ENCODE data around the gene MED6. TPM values are rescaled to one million over a fixed set of nuclear protein-coding genes. Genes with fewer than 3 reads are reported as not detected.

The MED6 gene
- total and polyA plus RNA-seq, 2 of the 13 experiments (the other 11 are each of a cell fraction or from before 2014, with no cell fraction given) = 44.8 to 47.8 TPM

GRCh38 chr14:70563417-70563816 lies 37.0 kb downstream of the MED6 start (continued):
- TF ChIP-seq SP4 (CRISPR knock-in tag; IDR thresholded peaks at IDR 0.05) (no peak), PAXIP1 (CRISPR knock-in tag; conservative IDR thresholded peaks at IDR 0.05) (no peak), TBP (CRISPR knock-in tag; IDR thresholded peaks at IDR 0.05) (no peak), POLR2G (IDR thresholded peaks at IDR 0.05; ENCODE audit: low read depth, low read length) (no peak), ATF3 (CRISPR knock-in tag; IDR thresholded peaks at IDR 0.05) (no peak), ZNF318 (CRISPR knock-in tag; IDR thresholded peaks at IDR 0.05) (no peak), ZNF362 (CRISPR knock-in tag; IDR thresholded peaks at IDR 0.05; ENCODE audit: borderline replicate concordance) (no peak), ZNF710 (CRISPR knock-in tag; IDR thresholded peaks at IDR 0.05; ENCODE audit: borderline replicate concordance) (no peak), ZNF564 (CRISPR knock-in tag; IDR thresholded peaks at IDR 0.05) (no peak), SKIL (CRISPR knock-in tag; IDR thresholded peaks at IDR 0.05; ENCODE audit: borderline replicate concordance) (no peak), NFE2 (CRISPR knock-in tag; IDR thresholded peaks at IDR 0.05) (no peak)

Measured in HepG2 (cell line).